ENCODE data around the gene FXYD2. TPM values are rescaled to one million over a fixed set of nuclear protein-coding genes. Genes with fewer than 3 reads are reported as not detected.

Gene FXYD2
- total and polyA plus RNA-seq, 2 of the 8 experiments (the other 6 are each of a cell fraction or from before 2014, with no cell fraction given) = 0.89 to 1.1 TPM

DNA sequence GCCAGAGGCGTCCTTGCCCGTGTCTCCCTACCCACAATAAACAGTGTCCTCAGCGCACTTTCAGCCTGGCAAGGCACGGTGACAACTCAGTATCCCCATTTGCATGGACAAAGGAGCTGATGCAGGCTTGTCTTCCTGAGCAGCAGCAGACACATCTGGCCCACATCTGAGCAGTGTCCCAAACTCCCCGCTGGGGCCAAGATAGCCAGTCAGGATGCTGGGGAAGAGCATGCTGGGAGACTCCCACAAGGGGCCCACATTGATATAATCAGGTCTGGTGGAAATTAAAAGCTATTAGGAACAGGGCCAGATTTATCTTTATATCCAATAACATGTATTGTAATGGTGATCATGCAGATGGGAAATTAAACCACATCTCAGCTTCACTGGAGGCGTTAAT lies 52.2 kb downstream of the FXYD2 start (continued):
- TF ChIP-seq, protein P1, sequence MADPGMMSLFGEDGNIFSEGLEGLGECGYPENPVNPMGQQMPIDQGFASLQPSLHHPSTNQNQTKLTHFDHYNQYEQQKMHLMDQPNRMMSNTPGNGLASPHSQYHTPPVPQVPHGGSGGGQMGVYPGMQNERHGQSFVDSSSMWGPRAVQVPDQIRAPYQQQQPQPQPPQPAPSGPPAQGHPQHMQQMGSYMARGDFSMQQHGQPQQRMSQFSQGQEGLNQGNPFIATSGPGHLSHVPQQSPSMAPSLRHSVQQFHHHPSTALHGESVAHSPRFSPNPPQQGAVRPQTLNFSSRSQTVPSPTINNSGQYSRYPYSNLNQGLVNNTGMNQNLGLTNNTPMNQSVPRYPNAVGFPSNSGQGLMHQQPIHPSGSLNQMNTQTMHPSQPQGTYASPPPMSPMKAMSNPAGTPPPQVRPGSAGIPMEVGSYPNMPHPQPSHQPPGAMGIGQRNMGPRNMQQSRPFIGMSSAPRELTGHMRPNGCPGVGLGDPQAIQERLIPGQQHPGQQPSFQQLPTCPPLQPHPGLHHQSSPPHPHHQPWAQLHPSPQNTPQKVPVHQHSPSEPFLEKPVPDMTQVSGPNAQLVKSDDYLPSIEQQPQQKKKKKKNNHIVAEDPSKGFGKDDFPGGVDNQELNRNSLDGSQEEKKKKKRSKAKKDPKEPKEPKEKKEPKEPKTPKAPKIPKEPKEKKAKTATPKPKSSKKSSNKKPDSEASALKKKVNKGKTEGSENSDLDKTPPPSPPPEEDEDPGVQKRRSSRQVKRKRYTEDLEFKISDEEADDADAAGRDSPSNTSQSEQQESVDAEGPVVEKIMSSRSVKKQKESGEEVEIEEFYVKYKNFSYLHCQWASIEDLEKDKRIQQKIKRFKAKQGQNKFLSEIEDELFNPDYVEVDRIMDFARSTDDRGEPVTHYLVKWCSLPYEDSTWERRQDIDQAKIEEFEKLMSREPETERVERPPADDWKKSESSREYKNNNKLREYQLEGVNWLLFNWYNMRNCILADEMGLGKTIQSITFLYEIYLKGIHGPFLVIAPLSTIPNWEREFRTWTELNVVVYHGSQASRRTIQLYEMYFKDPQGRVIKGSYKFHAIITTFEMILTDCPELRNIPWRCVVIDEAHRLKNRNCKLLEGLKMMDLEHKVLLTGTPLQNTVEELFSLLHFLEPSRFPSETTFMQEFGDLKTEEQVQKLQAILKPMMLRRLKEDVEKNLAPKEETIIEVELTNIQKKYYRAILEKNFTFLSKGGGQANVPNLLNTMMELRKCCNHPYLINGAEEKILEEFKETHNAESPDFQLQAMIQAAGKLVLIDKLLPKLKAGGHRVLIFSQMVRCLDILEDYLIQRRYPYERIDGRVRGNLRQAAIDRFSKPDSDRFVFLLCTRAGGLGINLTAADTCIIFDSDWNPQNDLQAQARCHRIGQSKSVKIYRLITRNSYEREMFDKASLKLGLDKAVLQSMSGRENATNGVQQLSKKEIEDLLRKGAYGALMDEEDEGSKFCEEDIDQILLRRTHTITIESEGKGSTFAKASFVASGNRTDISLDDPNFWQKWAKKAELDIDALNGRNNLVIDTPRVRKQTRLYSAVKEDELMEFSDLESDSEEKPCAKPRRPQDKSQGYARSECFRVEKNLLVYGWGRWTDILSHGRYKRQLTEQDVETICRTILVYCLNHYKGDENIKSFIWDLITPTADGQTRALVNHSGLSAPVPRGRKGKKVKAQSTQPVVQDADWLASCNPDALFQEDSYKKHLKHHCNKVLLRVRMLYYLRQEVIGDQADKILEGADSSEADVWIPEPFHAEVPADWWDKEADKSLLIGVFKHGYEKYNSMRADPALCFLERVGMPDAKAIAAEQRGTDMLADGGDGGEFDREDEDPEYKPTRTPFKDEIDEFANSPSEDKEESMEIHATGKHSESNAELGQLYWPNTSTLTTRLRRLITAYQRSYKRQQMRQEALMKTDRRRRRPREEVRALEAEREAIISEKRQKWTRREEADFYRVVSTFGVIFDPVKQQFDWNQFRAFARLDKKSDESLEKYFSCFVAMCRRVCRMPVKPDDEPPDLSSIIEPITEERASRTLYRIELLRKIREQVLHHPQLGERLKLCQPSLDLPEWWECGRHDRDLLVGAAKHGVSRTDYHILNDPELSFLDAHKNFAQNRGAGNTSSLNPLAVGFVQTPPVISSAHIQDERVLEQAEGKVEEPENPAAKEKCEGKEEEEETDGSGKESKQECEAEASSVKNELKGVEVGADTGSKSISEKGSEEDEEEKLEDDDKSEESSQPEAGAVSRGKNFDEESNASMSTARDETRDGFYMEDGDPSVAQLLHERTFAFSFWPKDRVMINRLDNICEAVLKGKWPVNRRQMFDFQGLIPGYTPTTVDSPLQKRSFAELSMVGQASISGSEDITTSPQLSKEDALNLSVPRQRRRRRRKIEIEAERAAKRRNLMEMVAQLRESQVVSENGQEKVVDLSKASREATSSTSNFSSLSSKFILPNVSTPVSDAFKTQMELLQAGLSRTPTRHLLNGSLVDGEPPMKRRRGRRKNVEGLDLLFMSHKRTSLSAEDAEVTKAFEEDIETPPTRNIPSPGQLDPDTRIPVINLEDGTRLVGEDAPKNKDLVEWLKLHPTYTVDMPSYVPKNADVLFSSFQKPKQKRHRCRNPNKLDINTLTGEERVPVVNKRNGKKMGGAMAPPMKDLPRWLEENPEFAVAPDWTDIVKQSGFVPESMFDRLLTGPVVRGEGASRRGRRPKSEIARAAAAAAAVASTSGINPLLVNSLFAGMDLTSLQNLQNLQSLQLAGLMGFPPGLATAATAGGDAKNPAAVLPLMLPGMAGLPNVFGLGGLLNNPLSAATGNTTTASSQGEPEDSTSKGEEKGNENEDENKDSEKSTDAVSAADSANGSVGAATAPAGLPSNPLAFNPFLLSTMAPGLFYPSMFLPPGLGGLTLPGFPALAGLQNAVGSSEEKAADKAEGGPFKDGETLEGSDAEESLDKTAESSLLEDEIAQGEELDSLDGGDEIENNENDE (IDR thresholded peaks at IDR 0.05; ENCODE audit: insufficient replicate concordance, low read length) = no peak
- TF ChIP-seq SIX5 (IDR thresholded peaks at IDR 0.05; ENCODE audit: low read depth, low read length) (no peak), SP4 (IDR thresholded peaks at IDR 0.05; ENCODE audit: low read length) (no peak), HDAC2 (IDR thresholded peaks at IDR 0.05; ENCODE audit: borderline replicate concordance in 1 of 2, low read depth in 2 of 2, low read length in 2 of 2) (no peak), CBX5 (IDR thresholded peaks at IDR 0.05; ENCODE audit: low read depth, low read length) (no peak)
- TF ChIP-seq, protein P2, sequence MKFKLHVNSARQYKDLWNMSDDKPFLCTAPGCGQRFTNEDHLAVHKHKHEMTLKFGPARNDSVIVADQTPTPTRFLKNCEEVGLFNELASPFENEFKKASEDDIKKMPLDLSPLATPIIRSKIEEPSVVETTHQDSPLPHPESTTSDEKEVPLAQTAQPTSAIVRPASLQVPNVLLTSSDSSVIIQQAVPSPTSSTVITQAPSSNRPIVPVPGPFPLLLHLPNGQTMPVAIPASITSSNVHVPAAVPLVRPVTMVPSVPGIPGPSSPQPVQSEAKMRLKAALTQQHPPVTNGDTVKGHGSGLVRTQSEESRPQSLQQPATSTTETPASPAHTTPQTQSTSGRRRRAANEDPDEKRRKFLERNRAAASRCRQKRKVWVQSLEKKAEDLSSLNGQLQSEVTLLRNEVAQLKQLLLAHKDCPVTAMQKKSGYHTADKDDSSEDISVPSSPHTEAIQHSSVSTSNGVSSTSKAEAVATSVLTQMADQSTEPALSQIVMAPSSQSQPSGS (IDR thresholded peaks at IDR 0.05; ENCODE audit: low read length) = no peak
- TF ChIP-seq, protein P3, sequence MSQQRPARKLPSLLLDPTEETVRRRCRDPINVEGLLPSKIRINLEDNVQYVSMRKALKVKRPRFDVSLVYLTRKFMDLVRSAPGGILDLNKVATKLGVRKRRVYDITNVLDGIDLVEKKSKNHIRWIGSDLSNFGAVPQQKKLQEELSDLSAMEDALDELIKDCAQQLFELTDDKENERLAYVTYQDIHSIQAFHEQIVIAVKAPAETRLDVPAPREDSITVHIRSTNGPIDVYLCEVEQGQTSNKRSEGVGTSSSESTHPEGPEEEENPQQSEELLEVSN (IDR thresholded peaks at IDR 0.05) = no peak
